Breast epithelium (tissue), 3 donors: ENCODE measurements around the gene THSD4.

Experiments used
- CTCF ChIP-seq, 3 donors: fragments of 450-650 bp; IDR thresholded peaks; one replicate each; pipeline ENCODE4 v1.5.1; 2016 to 2017; ENCODE audit warnings: antibody characterized with exemption in 3 of 3, mild to moderate bottlenecking in 3 of 3, moderate library complexity in 3 of 3
- POLR2A ChIP-seq: fragments of 450-650 bp; IDR thresholded peaks from one replicate; pipeline ENCODE4 v1.6.1; 2016; ENCODE audit warnings: antibody characterized with exemption, mild to moderate bottlenecking, moderate library complexity

GRCh38 chr15:71346464-71346863, 231.2 kb downstream of the THSD4 start:
- no peak for TF ChIP-seq CTCF (IDR thresholded peaks at IDR 0.05)
- no peak for TF ChIP-seq POLR2A
